ENCODE data around the gene AOC2.
"Not testable (repeated sequence)": the region's sequence is repeated elsewhere in the genome, so short reads cannot be mapped to it uniquely, and the experiment has no call there.

The AOC2 gene

DNA sequence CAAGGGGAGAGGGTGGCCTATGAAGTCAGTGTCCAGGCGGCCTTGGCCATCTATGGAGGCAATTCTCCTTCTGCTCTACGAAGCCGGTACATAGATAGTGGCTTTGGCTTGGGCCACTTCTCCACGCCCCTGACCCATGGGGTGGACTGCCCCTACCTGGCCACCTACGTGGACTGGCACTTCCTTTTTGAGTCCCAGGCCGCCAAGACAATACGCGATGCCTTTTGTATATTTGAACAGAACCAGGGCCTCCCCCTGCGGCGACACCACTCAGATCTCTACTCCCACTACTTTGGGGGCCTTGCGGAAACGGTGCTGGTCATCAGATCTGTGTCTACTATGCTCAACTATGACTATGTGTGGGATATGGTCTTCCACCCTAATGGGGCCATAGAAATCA is 24.0 kb downstream of the AOC2 start:
- no peak for TF ChIP-seq JUND (IDR thresholded peaks at IDR 0.05; ENCODE audit: low read depth)
- no peak for DNase-seq (ENCODE audit: low read depth in 1 of 2, low spot score in 1 of 2)
- in situ Hi-C loops (cut with HindIII; ENCODE audit: low pct_unique_long_range_greater_than_20kb, low sequenced_read_pairs): no loop called here

DNA sequence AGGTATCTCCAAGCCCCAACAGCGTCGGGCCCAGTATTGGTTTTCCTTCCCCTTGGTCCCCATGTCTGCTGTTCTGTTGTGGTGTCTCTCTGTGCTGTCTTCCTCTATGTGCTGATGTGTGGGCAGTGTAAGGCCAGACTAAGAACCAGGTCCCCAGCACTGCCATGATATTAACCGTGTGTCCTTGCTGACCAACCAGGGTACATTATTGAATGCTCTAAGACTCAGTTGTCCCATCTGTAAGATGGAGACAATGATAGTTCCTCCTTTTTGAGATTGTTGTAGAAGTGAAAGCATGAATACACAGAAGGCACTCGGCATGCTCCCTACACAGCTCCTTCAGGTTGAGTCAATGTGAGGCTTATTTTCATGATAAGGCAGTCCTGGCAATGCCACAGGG is 27.3 kb downstream of the AOC2 start:
- TF ChIP-seq JUND (IDR thresholded peaks at IDR 0.05; ENCODE audit: low read depth): no peak
- in situ Hi-C loops (cut with HindIII; ENCODE audit: low pct_unique_long_range_greater_than_20kb, low sequenced_read_pairs): no loop called here
- no peak for DNase-seq (ENCODE audit: low read depth in 1 of 2, low spot score in 1 of 2)

DNA sequence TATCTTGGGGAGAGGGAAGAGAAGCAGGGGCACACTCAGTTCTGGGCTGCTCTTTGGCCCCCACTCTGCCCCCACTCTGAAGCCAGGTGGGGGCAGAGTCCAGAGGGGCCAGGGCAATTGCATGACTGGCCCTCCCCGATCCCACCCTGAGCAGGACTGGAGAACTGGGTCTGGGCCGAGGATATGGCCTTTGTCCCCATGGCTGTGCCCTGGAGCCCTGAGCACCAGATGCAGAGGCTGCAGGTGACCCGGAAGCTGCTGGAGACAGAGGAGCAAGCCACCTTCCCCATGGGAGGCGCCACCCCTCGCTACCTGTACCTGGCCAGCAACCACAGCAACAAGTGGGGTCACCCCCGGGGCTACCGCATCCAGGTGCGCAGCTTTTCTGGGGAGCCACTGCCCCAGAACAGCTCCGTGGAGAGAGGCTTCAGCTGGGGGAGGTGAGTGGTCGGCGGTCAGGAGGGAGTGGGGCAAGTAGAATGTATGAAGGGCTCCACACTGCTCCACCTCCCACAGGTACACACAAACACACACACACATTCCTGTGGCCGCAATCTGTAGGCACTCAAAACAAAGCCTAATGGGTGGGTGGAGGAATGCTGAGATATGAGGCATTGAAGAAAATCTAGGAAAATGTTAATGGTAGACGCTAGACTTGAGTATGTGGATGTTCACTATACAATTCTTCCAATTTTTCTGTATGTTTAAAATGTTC is 28.0 kb downstream of the AOC2 start:
- in situ Hi-C loops (cut with HindIII; ENCODE audit: low pct_unique_long_range_greater_than_20kb, low sequenced_read_pairs): no loop called here
- no peak for TF ChIP-seq JUND (IDR thresholded peaks at IDR 0.05; ENCODE audit: low read depth)
- DNase-seq (ENCODE audit: low read depth in 1 of 2, low spot score in 1 of 2): no peak

DNA sequence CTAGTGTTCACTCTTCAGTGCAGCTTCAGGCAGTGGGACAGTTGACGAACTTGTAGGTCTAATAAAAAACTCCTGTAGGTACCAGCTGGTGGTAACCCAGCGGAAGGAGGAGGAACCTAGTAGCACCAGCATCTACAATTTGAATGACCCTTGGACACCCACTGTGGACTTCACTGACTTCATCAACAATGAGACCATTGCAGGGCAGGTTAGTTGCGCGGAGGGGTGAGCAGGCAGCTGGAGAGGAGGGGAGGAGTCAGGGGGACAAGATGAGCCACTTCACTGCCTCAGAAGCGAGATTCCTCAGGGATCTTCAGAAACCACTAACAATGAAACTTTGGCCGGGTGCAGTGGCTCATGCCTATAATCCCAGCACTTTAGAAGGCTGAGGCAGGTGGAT is 28.9 kb downstream of the AOC2 start:
- TF ChIP-seq JUND (IDR thresholded peaks at IDR 0.05; ENCODE audit: low read depth): no peak
- DNase-seq (ENCODE audit: low read depth in 1 of 2, low spot score in 1 of 2): no peak
- in situ Hi-C loops (cut with HindIII; ENCODE audit: low pct_unique_long_range_greater_than_20kb, low sequenced_read_pairs): no loop called here

DNA sequence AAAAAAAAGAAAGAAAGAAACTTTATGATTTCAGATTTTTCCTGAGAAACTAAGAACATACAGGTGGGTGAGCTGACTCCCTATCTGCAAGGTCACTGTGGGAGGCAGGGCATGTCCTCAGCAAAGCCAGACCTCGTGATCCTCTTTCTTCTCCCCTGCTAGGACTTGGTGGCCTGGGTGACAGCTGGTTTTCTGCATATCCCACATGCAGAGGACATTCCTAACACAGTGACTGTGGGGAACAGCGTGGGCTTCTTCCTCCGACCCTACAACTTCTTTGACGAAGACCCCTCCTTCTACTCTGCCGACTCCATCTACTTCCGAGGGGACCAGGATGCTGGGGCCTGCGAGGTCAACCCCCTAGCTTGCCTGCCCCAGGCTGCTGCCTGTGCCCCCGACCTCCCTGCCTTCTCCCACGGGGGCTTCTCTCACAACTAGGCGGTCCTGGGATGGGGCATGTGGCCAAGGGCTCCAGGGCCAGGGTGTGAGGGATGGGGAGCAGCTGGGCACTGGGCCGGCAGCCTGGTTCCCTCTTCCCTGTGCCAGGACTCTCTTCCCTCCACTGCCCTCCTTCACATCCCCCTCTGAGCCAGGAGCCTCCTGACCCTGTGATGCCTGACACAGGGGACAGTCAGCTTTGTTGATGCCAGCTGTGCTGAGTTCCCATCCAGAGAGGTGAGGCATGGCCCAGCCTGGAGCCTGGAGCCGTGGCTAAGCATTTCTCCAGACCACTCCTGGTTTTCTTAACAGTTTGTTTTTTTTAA is 29.7 kb downstream of the AOC2 start:
- DNase-seq (ENCODE audit: low read depth in 1 of 2, low spot score in 1 of 2); in situ Hi-C loops (cut with HindIII; ENCODE audit: low pct_unique_long_range_greater_than_20kb, low sequenced_read_pairs): not testable (repeated sequence)

DNA sequence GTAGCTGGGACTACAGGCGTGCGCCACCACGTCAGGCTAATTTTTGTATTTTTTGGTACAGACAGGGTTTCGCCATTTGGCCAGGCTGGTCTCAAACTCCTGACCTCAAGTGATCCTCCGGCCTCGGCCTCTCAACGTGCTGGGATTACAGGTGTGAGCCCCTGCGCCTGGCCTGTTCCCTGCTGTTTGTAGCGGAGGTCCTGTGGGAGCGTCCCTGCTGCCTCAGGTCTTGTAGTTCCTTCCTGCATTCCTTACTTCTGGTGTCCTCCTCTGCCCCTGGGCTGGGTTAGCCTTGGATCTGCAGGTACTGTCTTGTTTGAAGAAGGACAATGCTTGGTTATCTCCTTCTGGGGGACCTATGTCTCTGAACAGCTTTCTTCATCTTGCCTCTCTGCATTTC is 32.7 kb downstream of the AOC2 start:
- no peak for TF ChIP-seq JUND (IDR thresholded peaks at IDR 0.05; ENCODE audit: low read depth)
- in situ Hi-C loops (cut with HindIII; ENCODE audit: low pct_unique_long_range_greater_than_20kb, low sequenced_read_pairs): no loop called here
- no peak for DNase-seq (ENCODE audit: low read depth in 1 of 2, low spot score in 1 of 2)

DNA sequence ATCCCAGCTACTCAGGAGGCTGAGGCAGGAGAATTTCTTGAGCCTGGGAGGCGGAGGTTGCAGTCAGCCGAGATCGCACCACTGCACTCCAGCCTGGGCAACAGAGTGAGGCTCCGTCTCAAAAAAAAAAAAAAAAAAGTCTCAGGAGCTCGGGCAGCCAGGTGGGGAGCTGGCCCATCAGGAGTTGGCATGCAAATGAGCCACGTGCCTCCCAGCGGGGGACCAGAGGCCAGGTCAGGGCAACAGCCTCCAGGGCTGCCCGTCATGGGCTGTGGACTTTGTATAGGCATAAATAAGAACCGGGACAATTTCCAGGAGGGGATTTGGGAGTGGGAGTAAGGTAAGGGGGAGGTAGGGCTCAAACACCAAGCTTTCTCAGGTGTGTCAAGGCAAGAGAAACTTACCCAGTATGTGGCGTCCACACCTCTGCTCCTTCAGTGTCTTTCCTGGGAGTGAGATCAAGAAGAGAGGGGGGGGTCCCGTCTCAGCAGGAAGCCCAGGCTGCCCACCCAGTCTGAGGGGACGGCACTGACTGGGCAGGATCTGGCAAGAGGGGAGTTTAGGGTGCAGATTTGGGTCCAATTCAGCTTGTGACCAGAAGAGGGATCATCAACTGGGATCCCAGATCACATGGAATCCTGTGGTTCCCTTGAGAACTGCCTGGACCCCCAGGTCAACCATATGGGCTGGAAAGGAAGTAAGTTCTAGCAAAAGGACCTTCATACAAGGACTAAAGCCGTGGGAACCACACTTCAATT is 33.9 kb downstream of the AOC2 start:
- no peak for TF ChIP-seq JUND (IDR thresholded peaks at IDR 0.05; ENCODE audit: low read depth)
- DNase-seq (ENCODE audit: low read depth in 1 of 2, low spot score in 1 of 2): peak in 1 of 2 experiments; percentile 69
- in situ Hi-C loops (cut with HindIII; ENCODE audit: low pct_unique_long_range_greater_than_20kb, low sequenced_read_pairs): no loop called here

DNA sequence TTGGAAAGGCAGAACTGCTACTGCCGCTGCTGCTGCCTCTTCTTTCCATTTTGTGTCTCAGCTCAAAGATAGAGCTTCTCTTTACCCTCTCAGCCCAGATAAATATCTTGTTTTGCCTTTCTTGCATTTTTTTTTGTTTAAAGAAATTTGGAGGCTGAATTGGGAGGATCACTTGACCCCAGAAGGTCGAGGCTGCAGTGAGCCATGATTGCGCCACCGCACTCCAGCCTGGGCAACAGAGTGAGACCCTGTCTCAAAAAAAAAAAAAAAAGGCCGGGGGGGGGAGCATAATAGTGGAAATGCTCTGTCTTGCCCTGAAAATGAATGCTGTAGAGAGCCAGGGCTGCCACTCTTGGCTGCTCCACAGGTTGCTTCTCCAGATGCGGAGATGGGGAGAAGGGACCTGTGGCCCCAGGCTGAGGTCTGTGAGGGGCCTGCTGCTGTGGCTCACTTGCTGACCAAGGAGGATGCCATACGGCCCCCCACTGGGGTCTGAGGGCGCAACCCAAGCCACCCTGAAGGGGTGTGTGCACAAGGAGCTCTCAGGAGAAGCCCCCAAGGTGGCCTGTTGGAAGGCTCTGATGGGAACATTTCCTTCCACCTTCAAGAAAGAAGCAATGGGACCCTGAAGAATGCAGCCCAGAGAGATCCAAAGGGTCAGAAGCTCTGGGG is 34.7 kb downstream of the AOC2 start:
- TF ChIP-seq JUND (IDR thresholded peaks at IDR 0.05; ENCODE audit: low read depth): no peak
- in situ Hi-C loops (cut with HindIII; ENCODE audit: low pct_unique_long_range_greater_than_20kb, low sequenced_read_pairs): no loop called here
- DNase-seq (ENCODE audit: low read depth in 1 of 2, low spot score in 1 of 2): no peak

DNA sequence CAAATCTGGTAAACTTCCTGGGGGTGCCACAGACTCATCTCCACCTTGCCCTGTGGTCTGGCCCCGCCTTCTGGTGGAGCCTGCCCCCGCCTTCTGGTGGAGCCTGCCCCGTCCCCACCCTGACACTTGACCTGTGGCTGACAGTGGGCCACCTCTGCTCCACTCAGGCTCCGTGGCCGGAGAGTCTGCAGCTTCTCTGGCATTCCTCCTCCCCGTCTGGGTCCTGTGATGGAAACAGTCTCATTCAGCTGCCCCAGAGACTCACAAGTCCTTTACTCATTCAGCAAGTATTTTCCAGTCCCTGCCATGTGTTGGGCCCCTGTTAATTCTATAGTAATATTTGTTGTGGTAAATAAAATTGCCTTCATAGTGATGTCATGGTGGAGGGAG is 35.2 kb downstream of the AOC2 start:
- no peak for DNase-seq (ENCODE audit: low read depth in 1 of 2, low spot score in 1 of 2)
- no peak for TF ChIP-seq JUND (IDR thresholded peaks at IDR 0.05; ENCODE audit: low read depth)
- in situ Hi-C loops (cut with HindIII; ENCODE audit: low pct_unique_long_range_greater_than_20kb, low sequenced_read_pairs): no loop called here

DNA sequence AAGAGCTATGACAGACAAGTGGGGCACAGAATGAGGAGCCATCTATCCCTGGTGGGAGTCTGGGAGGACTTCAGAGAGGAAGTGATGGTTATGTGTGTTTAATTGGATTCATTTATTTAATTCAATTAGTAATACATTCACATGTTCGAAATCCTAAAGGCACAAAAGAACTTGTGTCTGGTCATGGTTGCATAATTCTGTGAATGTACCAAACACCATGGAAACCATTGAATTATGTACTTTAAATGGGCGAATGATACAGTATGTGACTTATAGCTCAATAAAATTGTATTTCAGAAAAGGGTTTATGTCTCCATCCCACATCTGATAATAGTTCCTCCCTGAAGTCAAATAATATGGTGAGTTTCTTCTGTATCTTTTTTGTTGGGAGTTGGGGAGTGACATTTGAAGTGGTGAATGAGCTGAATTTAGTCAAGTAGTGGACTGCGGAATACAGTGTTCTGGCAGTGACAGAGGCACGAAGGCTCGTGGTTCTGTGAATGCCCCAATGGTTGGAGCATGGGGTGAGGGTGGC is 36.5 kb downstream of the AOC2 start:
- no peak for TF ChIP-seq JUND (IDR thresholded peaks at IDR 0.05; ENCODE audit: low read depth)
- DNase-seq (ENCODE audit: low read depth in 1 of 2, low spot score in 1 of 2): no peak
- in situ Hi-C loops (cut with HindIII; ENCODE audit: low pct_unique_long_range_greater_than_20kb, low sequenced_read_pairs): no loop called here

DNA sequence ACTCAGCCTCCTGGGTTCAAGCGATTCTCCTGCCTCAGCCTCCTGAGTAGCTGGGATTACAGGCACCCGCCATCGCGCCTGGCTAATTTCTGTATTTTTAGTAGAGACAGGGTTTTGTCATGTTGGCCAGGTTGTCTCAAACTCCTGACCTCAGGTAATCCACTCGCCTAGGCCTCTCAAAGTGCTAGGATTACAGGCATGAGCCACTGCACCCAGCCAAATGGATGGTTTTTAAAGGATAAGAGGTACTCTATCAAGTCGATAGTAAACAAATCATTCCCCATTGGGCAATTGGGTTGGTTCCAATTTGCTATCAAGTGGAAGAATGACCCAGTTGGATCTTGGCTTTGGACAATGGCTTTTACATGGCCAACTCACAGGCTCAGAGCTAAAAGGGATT is 37.3 kb downstream of the AOC2 start:
- in situ Hi-C loops (cut with HindIII; ENCODE audit: low pct_unique_long_range_greater_than_20kb, low sequenced_read_pairs); DNase-seq (ENCODE audit: low read depth in 1 of 2, low spot score in 1 of 2): not testable (repeated sequence)

DNA sequence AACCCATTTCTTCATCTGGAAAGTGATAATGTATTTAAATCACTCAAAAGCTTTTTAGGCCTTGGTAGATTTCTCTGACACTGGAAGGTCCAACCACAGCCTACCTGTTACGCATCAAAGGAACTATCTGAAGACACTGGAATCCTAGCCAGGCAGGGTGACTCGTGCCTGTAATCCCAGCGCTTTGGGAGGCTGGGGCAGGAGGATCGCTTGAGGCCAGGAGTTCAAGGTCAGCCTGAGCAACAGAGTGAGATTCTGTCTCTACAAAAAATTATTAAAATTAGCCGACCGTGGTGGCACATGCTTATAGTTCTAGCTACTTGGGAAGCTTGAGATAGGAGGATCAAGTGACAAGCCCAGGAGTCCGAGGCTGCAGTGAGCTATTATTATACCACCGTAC is 37.8 kb downstream of the AOC2 start:
- in situ Hi-C loops (cut with HindIII; ENCODE audit: low pct_unique_long_range_greater_than_20kb, low sequenced_read_pairs): no loop called here
- no peak for TF ChIP-seq JUND (IDR thresholded peaks at IDR 0.05; ENCODE audit: low read depth)
- DNase-seq (ENCODE audit: low read depth in 1 of 2, low spot score in 1 of 2): no peak

Data from T47D (cell line).